Measurements from ENCODE around the gene SND1.
"Not testable (repeated sequence)": the region's sequence is repeated elsewhere in the genome, so short reads cannot be mapped to it uniquely, and the experiment has no call there.

Gene SND1

DNA sequence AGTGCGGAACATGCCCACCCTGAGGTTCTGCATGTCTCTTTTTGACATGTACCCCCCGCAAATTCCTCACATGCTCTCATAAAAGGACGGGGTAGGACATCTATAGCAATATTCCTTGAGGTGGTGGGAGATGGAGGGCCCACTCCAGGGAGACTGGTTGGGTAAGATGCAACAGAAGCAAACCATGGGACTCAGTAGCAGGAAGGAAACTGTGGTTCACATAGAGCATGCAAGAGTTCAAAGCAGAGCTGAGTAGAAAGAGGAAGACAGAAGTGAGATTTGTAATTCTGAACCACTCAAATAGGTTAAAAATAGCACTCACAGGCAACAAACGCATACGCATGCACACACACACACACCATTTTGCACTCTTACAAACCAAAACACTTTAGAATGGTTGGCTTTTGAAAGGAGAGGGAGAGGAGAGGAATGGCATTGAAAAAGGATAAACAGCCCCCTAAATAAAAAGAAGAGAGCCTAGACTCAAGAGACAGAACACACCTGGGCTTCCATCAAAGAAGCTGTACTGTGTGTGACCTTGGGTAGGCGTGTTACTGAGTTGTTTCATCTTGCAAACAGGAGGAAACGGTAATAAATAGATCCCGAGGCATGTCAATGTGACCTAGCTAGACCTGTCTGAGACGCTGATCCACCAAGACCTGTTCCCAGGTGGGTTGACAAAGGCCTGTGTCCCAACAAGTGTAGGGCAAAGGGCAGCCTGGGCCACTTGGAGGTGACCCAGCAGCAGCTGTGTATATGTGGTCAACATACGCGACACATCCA, 456.8 kb downstream of the SND1 start:
- no peak for DNase-seq
- no peak overlapping the region for H3K9ac ChIP-seq (ENCODE audit: low read length)
- WGBS = 89% methylated on average over 7 of the region's 11 CpGs
- no peaks in the 10 kb centered on the region for H3K9me3 ChIP-seq (ENCODE audit: control insufficient read depth, low read length)
- H3K27me3 ChIP-seq (ENCODE audit: control insufficient read depth in 1 of 2, insufficient read depth in 1 of 2, low read length in 2 of 2) = peaks cover 38 to 70% of the 10 kb centered on the region in 2 experiments
- H2BK15ac ChIP-seq (ENCODE audit: low read depth, poor library complexity, severe bottlenecking) = no peak overlapping the region
- H3K14ac ChIP-seq (ENCODE audit: low read length in 2 of 2) = peak overlapping the region in 1 of 2 experiments; percentile 11
- no peak overlapping the region for H3K4me3 ChIP-seq (ENCODE audit: insufficient read depth in 1 of 2, low read depth in 1 of 2, low read length in 2 of 2)
- no peak overlapping the region for H4K8ac ChIP-seq (ENCODE audit: low read length)
- H2BK5ac ChIP-seq (ENCODE audit: low read depth, low read length, poor library complexity, severe bottlenecking) = no peak overlapping the region
- no peak overlapping the region for H3K4me2 ChIP-seq (ENCODE audit: low read length, poor library complexity, severe bottlenecking)
- no peak overlapping the region for H2BK12ac ChIP-seq (ENCODE audit: low read length in 2 of 2)
- no peak overlapping the region for H2BK120ac ChIP-seq (ENCODE audit: low read depth, low read length)
- no peaks in the 10 kb centered on the region for H3K36me3 ChIP-seq (ENCODE audit: control insufficient read depth in 1 of 2, insufficient read depth in 2 of 2, low read depth in 1 of 2, low read length in 2 of 2)
- no peak overlapping the region for H3K23ac ChIP-seq (ENCODE audit: low read length in 2 of 2)
- no peak overlapping the region for H2AK5ac ChIP-seq (ENCODE audit: low read length, severe bottlenecking)
- no peak overlapping the region for H3K27ac ChIP-seq (ENCODE audit: low read length, poor library complexity, severe bottlenecking)
- no peaks in the 10 kb centered on the region for H3K79me1 ChIP-seq (replicated peaks; ENCODE audit: low read length, poor library complexity, severe bottlenecking)
- no peak overlapping the region for H4K91ac ChIP-seq (ENCODE audit: low read length)
- H2AFZ ChIP-seq (ENCODE audit: low read depth, low read length) = no peak overlapping the region
- no peak overlapping the region for H3K4ac ChIP-seq (ENCODE audit: low read depth in 1 of 2, low read length in 2 of 2)
- no peak overlapping the region for H3K18ac ChIP-seq (ENCODE audit: low read depth in 1 of 2, low read length in 2 of 2)
- peaks cover 3% of the 10 kb centered on the region for H3K4me1 ChIP-seq (ENCODE audit: control insufficient read depth, insufficient read depth, low read depth, low read length)

DNA sequence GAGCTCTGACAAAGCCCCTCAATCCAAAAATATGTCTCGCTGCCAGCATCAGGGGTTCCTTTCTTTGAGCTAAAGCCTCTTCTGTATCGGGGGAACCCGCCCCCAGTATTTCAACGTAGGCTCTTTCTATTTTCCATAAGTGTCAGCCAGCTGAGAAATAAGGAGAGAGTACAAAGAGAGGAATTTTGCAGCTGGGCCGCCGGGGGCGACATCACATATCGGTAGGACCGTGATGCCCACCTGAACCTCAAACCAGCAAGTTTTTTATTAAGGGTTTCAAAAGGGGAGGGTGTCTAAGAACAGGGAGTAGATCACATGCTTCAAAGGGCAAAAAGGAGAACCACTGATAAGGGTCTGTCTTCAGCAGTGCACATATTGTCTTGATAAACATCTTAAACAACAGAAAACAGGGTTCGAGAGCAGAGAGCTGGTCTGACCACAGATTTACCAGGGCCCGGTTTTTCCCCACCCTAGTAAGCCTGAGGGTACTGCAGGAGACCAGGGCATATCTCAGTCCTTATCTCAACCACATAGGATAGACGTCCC, 457.5 kb downstream of the SND1 start:
- H3K18ac ChIP-seq (ENCODE audit: low read depth in 1 of 2, low read length in 2 of 2); H2AK5ac ChIP-seq (ENCODE audit: low read length, severe bottlenecking); DNase-seq; H3K14ac ChIP-seq (ENCODE audit: low read length in 2 of 2); H3K4ac ChIP-seq (ENCODE audit: low read depth in 1 of 2, low read length in 2 of 2); H3K9ac ChIP-seq (ENCODE audit: low read length); H2BK5ac ChIP-seq (ENCODE audit: low read depth, low read length, poor library complexity, severe bottlenecking); H3K27ac ChIP-seq (ENCODE audit: low read length, poor library complexity, severe bottlenecking); H3K4me3 ChIP-seq (ENCODE audit: insufficient read depth in 1 of 2, low read depth in 1 of 2, low read length in 2 of 2); H3K23ac ChIP-seq (ENCODE audit: low read length in 2 of 2); H3K36me3 ChIP-seq (ENCODE audit: control insufficient read depth in 1 of 2, insufficient read depth in 2 of 2, low read depth in 1 of 2, low read length in 2 of 2); H2BK12ac ChIP-seq (ENCODE audit: low read length in 2 of 2); H3K9me3 ChIP-seq (ENCODE audit: control insufficient read depth, low read length); H4K91ac ChIP-seq (ENCODE audit: low read length); H2BK120ac ChIP-seq (ENCODE audit: low read depth, low read length); H2BK15ac ChIP-seq (ENCODE audit: low read depth, poor library complexity, severe bottlenecking); H3K4me2 ChIP-seq (ENCODE audit: low read length, poor library complexity, severe bottlenecking); H3K79me1 ChIP-seq (replicated peaks; ENCODE audit: low read length, poor library complexity, severe bottlenecking); H2AFZ ChIP-seq (ENCODE audit: low read depth, low read length); H4K8ac ChIP-seq (ENCODE audit: low read length); H3K4me1 ChIP-seq (ENCODE audit: control insufficient read depth, insufficient read depth, low read depth, low read length): not testable (repeated sequence)
- peaks cover 44 to 72% of the 10 kb centered on the region in 2 experiments for H3K27me3 ChIP-seq (ENCODE audit: control insufficient read depth in 1 of 2, insufficient read depth in 1 of 2, low read length in 2 of 2)
- WGBS = 88% methylated on average over 11 of the region's 12 CpGs

- Histone ChIP-seq H3K79me1 (replicated peaks; ENCODE audit: low read length, poor library complexity, severe bottlenecking) (no peaks in the 10 kb centered on the region), H3K4ac (ENCODE audit: low read depth in 1 of 2, low read length in 2 of 2) (no peak overlapping the region), H2AK5ac (ENCODE audit: low read length, severe bottlenecking) (no peak overlapping the region), H4K8ac (ENCODE audit: low read length) (no peak overlapping the region), H2BK5ac (ENCODE audit: low read depth, low read length, poor library complexity, severe bottlenecking) (no peak overlapping the region), H3K18ac (ENCODE audit: low read depth in 1 of 2, low read length in 2 of 2) (no peak overlapping the region), H3K4me1 (ENCODE audit: control insufficient read depth, insufficient read depth, low read depth, low read length) (peaks cover 6% of the 10 kb centered on the region), H3K23ac (ENCODE audit: low read length in 2 of 2) (no peak overlapping the region), H3K36me3 (ENCODE audit: control insufficient read depth in 1 of 2, insufficient read depth in 2 of 2, low read depth in 1 of 2, low read length in 2 of 2) (no peaks in the 10 kb centered on the region), H3K4me2 (ENCODE audit: low read length, poor library complexity, severe bottlenecking) (no peak overlapping the region), H3K27me3 (ENCODE audit: control insufficient read depth in 1 of 2, insufficient read depth in 1 of 2, low read length in 2 of 2) (peaks cover 51 to 74% of the 10 kb centered on the region in 2 experiments), H3K27ac (ENCODE audit: low read length, poor library complexity, severe bottlenecking) (no peak overlapping the region), H2BK15ac (ENCODE audit: low read depth, poor library complexity, severe bottlenecking) (no peak overlapping the region), H3K14ac (ENCODE audit: low read length in 2 of 2) (no peak overlapping the region), H2AFZ (ENCODE audit: low read depth, low read length) (no peak overlapping the region), H2BK120ac (ENCODE audit: low read depth, low read length) (no peak overlapping the region), H3K9ac (ENCODE audit: low read length) (no peak overlapping the region), H3K4me3 (ENCODE audit: insufficient read depth in 1 of 2, low read depth in 1 of 2, low read length in 2 of 2) (no peak overlapping the region), H3K9me3 (ENCODE audit: control insufficient read depth, low read length) (no peaks in the 10 kb centered on the region), H2BK12ac (ENCODE audit: low read length in 2 of 2) (no peak overlapping the region), H4K91ac (ENCODE audit: low read length) (no peak overlapping the region)
- no peak for DNase-seq
- WGBS = 75% methylated on average over 1 of the region's 2 CpGs
Observed at GRCh38 chr7:128110641-128111364, 458.8 kb downstream of the SND1 start.
